ENCODE measurements around the gene COL1A2. TPM values are rescaled to one million over a fixed set of nuclear protein-coding genes. Genes with fewer than 3 reads are reported as not detected.

COL1A2 gene
- polyA plus RNA-seq, 3 donors = not detected

GRCh38 chr7:94417901-94418300 is 23.2 kb downstream of the COL1A2 start:
- Mint-ChIP-seq H3K9me3 (peaks cover 0 to 1% (median 0%) of the 10 kb centered on the region in 7 donors), H3K27me3 (ENCODE audit: low read depth in 3 of 3) (peaks cover 0 to 2% (median 0%) of the 10 kb centered on the region in 3 donors), H3K36me3 (no peaks in the 10 kb centered on the region), H3K4me1 (no peaks in the 10 kb centered on the region), H3K4me3 (no peak overlapping the region), H3K27ac (no peak overlapping the region)
- TF ChIP-seq CTCF (IDR thresholded peaks at IDR 0.05) = no peak
- Histone ChIP-seq H3K9ac (ENCODE audit: insufficient read depth, low read length, poor library complexity, severe bottlenecking) (no peak overlapping the region), H3K36me3 (replicated peaks in 1 of 2; ENCODE audit: control insufficient read depth in 1 of 2, insufficient read depth in 2 of 2, low read length in 2 of 2) (no peaks in the 10 kb centered on the region), H3K27ac (ENCODE audit: low read depth in 1 of 2, low read length in 2 of 2) (no peak overlapping the region), H3K4me3 (replicated peaks in 1 of 3; ENCODE audit: low read depth in 2 of 3, low read length in 3 of 3) (no peak overlapping the region), H2AFZ (ENCODE audit: insufficient read depth, low read depth, low read length, poor library complexity, severe bottlenecking) (no peak overlapping the region), H3K9me3 (replicated peaks in 1 of 2; ENCODE audit: control insufficient read depth in 1 of 2, insufficient read depth in 1 of 2, low read length in 2 of 2) (no peaks in the 10 kb centered on the region), H3K27me3 (ENCODE audit: control insufficient read depth in 2 of 2, insufficient read depth in 2 of 2, low read length in 2 of 2) (no peaks in the 10 kb centered on the region), H3K79me2 (ENCODE audit: insufficient read depth, low read length) (no peaks in the 10 kb centered on the region), H3K4me2 (replicated peaks; ENCODE audit: extremely low read depth, low read length, poor library complexity, severe bottlenecking) (no peak overlapping the region), H4K20me1 (ENCODE audit: insufficient read depth, low read length) (no peaks in the 10 kb centered on the region), H3K4me1 (ENCODE audit: control insufficient read depth in 1 of 2, insufficient read depth in 2 of 2, low read length in 2 of 2) (no peaks in the 10 kb centered on the region)
- no peak for DNase-seq
- WGBS (ENCODE audit: insufficient coverage) = 93% methylated on average over 2 of the region's 3 CpGs
- intact Hi-C loops (cut with micrococcal nuclease) = no loop called here

- intact Hi-C loops (cut with micrococcal nuclease) = no loop called here
- H3K4me1 ChIP-seq (ENCODE audit: control insufficient read depth in 1 of 2, insufficient read depth in 2 of 2, low read length in 2 of 2) = no peaks in the 10 kb centered on the region
- no peak overlapping the region for H3K4me3 ChIP-seq (replicated peaks in 1 of 3; ENCODE audit: low read depth in 2 of 3, low read length in 3 of 3)
- no peak overlapping the region for H3K9ac ChIP-seq (ENCODE audit: insufficient read depth, low read length, poor library complexity, severe bottlenecking)
- H3K36me3 Mint-ChIP-seq = no peaks in the 10 kb centered on the region
- no peaks in the 10 kb centered on the region for H3K79me2 ChIP-seq (ENCODE audit: insufficient read depth, low read length)
- no peaks in the 10 kb centered on the region for H4K20me1 ChIP-seq (ENCODE audit: insufficient read depth, low read length)
- peaks cover 0 to 3% (median 0%) of the 10 kb centered on the region in 7 donors for H3K9me3 Mint-ChIP-seq
- no peak overlapping the region for H3K4me3 Mint-ChIP-seq
- no peaks in the 10 kb centered on the region for H3K4me1 Mint-ChIP-seq
- H3K27ac Mint-ChIP-seq = no peak overlapping the region
- H3K36me3 ChIP-seq (replicated peaks in 1 of 2; ENCODE audit: control insufficient read depth in 1 of 2, insufficient read depth in 2 of 2, low read length in 2 of 2) = no peaks in the 10 kb centered on the region
- DNase-seq = no peak
- no peaks in the 10 kb centered on the region for H3K9me3 ChIP-seq (replicated peaks in 1 of 2; ENCODE audit: control insufficient read depth in 1 of 2, insufficient read depth in 1 of 2, low read length in 2 of 2)
- H3K27me3 ChIP-seq (ENCODE audit: control insufficient read depth in 2 of 2, insufficient read depth in 2 of 2, low read length in 2 of 2) = no peaks in the 10 kb centered on the region
- no peak overlapping the region for H3K4me2 ChIP-seq (replicated peaks; ENCODE audit: extremely low read depth, low read length, poor library complexity, severe bottlenecking)
- no peak for TF ChIP-seq CTCF (IDR thresholded peaks at IDR 0.05)
- H3K27ac ChIP-seq (ENCODE audit: low read depth in 1 of 2, low read length in 2 of 2) = no peak overlapping the region
- no peak overlapping the region for H2AFZ ChIP-seq (ENCODE audit: insufficient read depth, low read depth, low read length, poor library complexity, severe bottlenecking)
- 93% methylated on average over 2 of the region's 5 CpGs for WGBS (ENCODE audit: insufficient coverage)
- peaks cover 0 to 2% (median 0%) of the 10 kb centered on the region in 3 donors for H3K27me3 Mint-ChIP-seq (ENCODE audit: low read depth in 3 of 3)
These were observed 24.2 kb downstream of the COL1A2 start for GRCh38 chr7:94418851-94419250.
